HepG2 (cell line): ENCODE measurements around the gene TMEM252. TPM values are rescaled to one million over a fixed set of nuclear protein-coding genes. Genes with fewer than 3 reads are reported as not detected.

Experiments used
- ATAC-seq: fragments of 200-7000 bp; cut with Tn5 transposase; 3 replicates; pipeline ENCODE4 v1.9.1; 2020; ENCODE audit warnings: mild to moderate bottlenecking, moderate library complexity
- BruUV-seq: library from RNA; stranded (reverse); fragments of 400-500 nt; replicated peaks from 2 replicates; lab custom pipeline; 2021; lab: Mats Ljungman, UMichigan
- CTCF ChIA-PET: fragments of 300-600 bp; formaldehyde crosslinking; extraction: SDS; loops from one replicate; lab custom pipeline; 2021; ENCODE audit warnings: low total read pairs, inconsistent platforms, low intra/inter-chr PET ratio; lab: Yijun Ruan, JAX
- POLR2A ChIA-PET: fragments of 350-600 bp; sonication (Branson Sonifier 250); formaldehyde crosslinking; loops from one replicate; lab custom pipeline; 2020; ENCODE audit warnings: antibody characterized with exemption, inconsistent platforms; lab: Yijun Ruan, JAX
- DNase-seq: peaks from one replicate; pipeline ENCODE4 v3.0.0-alpha.2; 2015; ENCODE audit warnings: low spot score
- FAIRE-seq: peaks from 3 replicates; lab custom pipeline; 2011; peaks lifted over from hg19 to GRCh38; lab: Jason Lieb, UNC
- H2AFZ ChIP-seq: one replicate; pipeline ENCODE4 v1.6.1; 2011; ENCODE audit warnings: low read length, inconsistent platforms
- H3K27ac ChIP-seq: fragments of 300-600 bp; 3 replicates; pipeline ENCODE4 v1.8.0; 2011; ENCODE audit warnings: mixed run types, mild to moderate bottlenecking, mixed read lengths, low read length, inconsistent platforms; ENCODE audit not compliant: insufficient read depth; ENCODE audit errors: extremely low read length
- H3K27me3 ChIP-seq, 2 experiments: fragments of 200-600 bp in 1 of 2; 2 replicates in 1 of 2; 3 replicates in 1 of 2; pipeline versions ENCODE4 v1.6.0 to v1.8.0; 2011; ENCODE audit warnings: low read length in 2 of 2, mild to moderate bottlenecking in 2 of 2, moderate library complexity in 2 of 2, inconsistent platforms in 1 of 2; ENCODE audit not compliant: insufficient read depth in 2 of 2, control insufficient read depth in 1 of 2
- H3K36me3 ChIP-seq, 2 experiments: fragments of 200-600 bp in 1 of 2; replicated peaks in 1 of 2; 2 replicates in 1 of 2; 3 replicates in 1 of 2; pipeline versions ENCODE4 v1.5.1 to v1.8.0; 2011; ENCODE audit warnings: low read length in 2 of 2, inconsistent platforms in 1 of 2; ENCODE audit not compliant: insufficient read depth in 2 of 2, control insufficient read depth in 1 of 2
- H3K4me1 ChIP-seq: 2 replicates; pipeline ENCODE4 v1.5.1; 2012; ENCODE audit warnings: low read length, inconsistent platforms; ENCODE audit not compliant: insufficient read depth
- H3K4me2 ChIP-seq: 2 replicates; pipeline ENCODE4 v1.6.0; 2011; ENCODE audit warnings: low read depth, low read length, inconsistent platforms
- H3K4me3 ChIP-seq, 3 experiments: fragments of 200-600 bp in 1 of 3; sonication (generic), shearing (Covaris generic) in 1 of 3; replicated peaks in 1 of 3; 2 replicates each; pipeline ENCODE4 v1.5.1; 2011 to 2016; ENCODE audit warnings: low read length in 3 of 3, inconsistent platforms in 2 of 3, low read depth in 2 of 3, mild to moderate bottlenecking in 2 of 3, control low read depth in 1 of 3, mixed read lengths in 1 of 3; ENCODE audit not compliant: insufficient read depth in 1 of 3
- H3K79me2 ChIP-seq: one replicate; pipeline ENCODE4 v1.6.1; 2011; ENCODE audit warnings: low read length, inconsistent platforms; ENCODE audit not compliant: insufficient read depth
- H3K9ac ChIP-seq: 2 replicates; pipeline ENCODE4 v1.6.0; 2011; ENCODE audit warnings: mild to moderate bottlenecking, low read depth, low read length, inconsistent platforms; ENCODE audit not compliant: insufficient read depth
- H3K9me3 ChIP-seq: 2 replicates; pipeline ENCODE4 v1.5.1; 2012; ENCODE audit warnings: mild to moderate bottlenecking, low read length
- H4K20me1 ChIP-seq: 2 replicates; pipeline ENCODE4 v1.6.0; 2011; ENCODE audit warnings: inconsistent platforms, mild to moderate bottlenecking, low read length, moderate library complexity; ENCODE audit not compliant: insufficient read depth
- BCL6 ChIP-seq: IDR thresholded peaks from 2 replicates; pipeline ENCODE4 v1.6.1; 2016; ENCODE audit warnings: missing genetic modification reagents, missing compliant biosample characterization
- HMG20A ChIP-seq: IDR thresholded peaks from 2 replicates; pipeline ENCODE4 v1.6.1; 2016; ENCODE audit warnings: borderline replicate concordance
- HNF4A ChIP-seq: sonication (generic); formaldehyde crosslinking; IDR thresholded peaks from 2 replicates; pipeline ENCODE4 v1.4.0; 2020; ENCODE audit warnings: missing genetic modification reagents
- KDM3A ChIP-seq: IDR thresholded peaks from 2 replicates; pipeline ENCODE4 v1.6.1; 2018; ENCODE audit warnings: low read depth, missing compliant biosample characterization
- NONO ChIP-seq, 2 experiments: fragments of 450-650 bp in 1 of 2; sonication (generic) in 1 of 2; formaldehyde crosslinking in 1 of 2; IDR thresholded peaks in 1 of 2; conservative IDR thresholded peaks in 1 of 2; 2 replicates each; pipeline versions ENCODE4 v1.6.1 to v1.8.0; 2017 to 2022; ENCODE audit warnings: mild to moderate bottlenecking in 1 of 2, missing genetic modification reagents in 1 of 2, moderate library complexity in 1 of 2
- ZNF33A ChIP-seq: sonication (generic); formaldehyde crosslinking; IDR thresholded peaks from 2 replicates; pipeline ENCODE4 v1.5.1; 2020; ENCODE audit warnings: missing genetic modification reagents, mild to moderate bottlenecking, moderate library complexity, borderline replicate concordance
- ZNF644 ChIP-seq: IDR thresholded peaks from 2 replicates; pipeline ENCODE4 v1.6.1; 2016; ENCODE audit warnings: low read depth
- WGBS: methylation state at CpG from one replicate; pipeline ENCODE4 v1.1.6; 2017; ENCODE audit warnings: low lambda C conversion rate; 5-methylcytosine and 5-hydroxymethylcytosine counted together
- in situ Hi-C: cut with HindIII; loops from 2 replicates; pipeline ENCODE4 v1.10.0; 2017; ENCODE audit warnings: low pct_unique_long_range_greater_than_20kb; ENCODE audit not compliant: extremely low pct_ligation_motif_present
- intact Hi-C: fragments of 100-400 bp; cut with micrococcal nuclease; formaldehyde crosslinking; loops from one replicate; pipeline ENCODE4 v1.10.0; 2022; ENCODE audit not compliant: unreplicated experiment
- polyA plus RNA-seq, 8 experiments: library from polyadenylated mRNA; depleted of rRNA in 3 of 8; stranded (reverse) in 7 of 8; unstranded in 1 of 8; fragments of >200 nt; fragmentation: Illumina TruSeq in 4 of 8; extraction: Trizol in 4 of 8; gene quantifications; 2 replicates each; pipeline versions ENCODE4 v1.2.1 to v1.2.3, GENCODE V29; 2011 to 2016; ENCODE audit warnings: low read depth in 4 of 8, missing spikeins in 1 of 8, mixed read lengths in 1 of 8; ENCODE audit not compliant: insufficient read depth in 1 of 8
- total RNA-seq, 5 experiments: library from RNA; depleted of rRNA; stranded (reverse); fragments of >200 nt; fragmentation: Illumina TruSeq; extraction: Trizol; gene quantifications; 2 replicates each; pipeline ENCODE4 v1.2.3, GENCODE V29; 2016; ENCODE audit warnings: low read depth in 1 of 5
- TF ChIP-seq, protein P1 (sequence below): sonication (generic); formaldehyde crosslinking; IDR thresholded peaks from 2 replicates; pipeline ENCODE4 v1.4.0; 2020; ENCODE audit warnings: missing genetic modification reagents
- TF ChIP-seq, protein P2 (sequence below): sonication (generic); formaldehyde crosslinking; IDR thresholded peaks from 2 replicates; pipeline ENCODE4 v1.5.0; 2020; ENCODE audit warnings: missing genetic modification reagents

Gene TMEM252
- total and polyA plus RNA-seq, 2 of the 13 experiments (the other 11 are each of a cell fraction or from before 2014, with no cell fraction given), result not detected

DNA sequence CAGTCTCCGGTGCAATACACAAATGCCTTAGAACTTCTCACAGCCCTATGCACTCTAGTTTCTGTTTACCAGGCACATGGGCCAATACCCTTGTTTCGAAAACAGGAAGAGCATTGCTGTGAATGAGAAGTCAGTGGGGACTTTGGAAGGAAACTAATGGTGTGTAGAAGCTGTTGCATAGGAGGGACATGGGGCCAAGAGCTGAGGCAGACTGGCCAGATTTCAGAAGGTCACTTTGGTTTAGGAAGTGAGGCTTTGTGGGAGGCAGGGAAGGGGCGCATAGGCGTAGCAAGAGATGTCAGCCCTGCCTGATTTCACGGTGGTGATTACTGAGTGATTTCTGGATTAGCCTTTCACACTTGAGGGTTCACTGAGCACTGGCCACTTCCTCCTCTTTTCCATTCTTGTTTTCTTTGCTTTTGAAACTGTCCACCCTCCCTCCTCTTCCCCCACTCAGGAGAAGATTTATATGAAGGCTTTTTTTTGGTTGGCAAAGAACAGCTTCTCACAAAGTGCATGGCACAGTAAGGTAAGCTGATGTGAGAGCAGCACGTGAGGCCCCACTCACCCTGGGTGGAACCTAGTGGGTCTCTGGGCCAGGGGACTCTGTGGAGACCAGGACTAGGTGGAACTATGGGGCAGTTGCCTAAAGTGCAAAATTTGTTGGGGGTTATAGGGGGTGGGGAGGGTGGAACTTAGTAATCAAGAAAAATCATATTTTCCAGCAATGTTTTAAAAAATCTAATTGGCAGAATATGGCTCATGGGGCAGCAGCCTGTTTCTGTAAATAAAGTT, 6.1 kb upstream of the TMEM252 start:
- H3K79me2 ChIP-seq, result no peaks in the 10 kb centered on the region
- TF ChIP-seq ZNF33A (CRISPR knock-in tag) (no peak), BCL6 (CRISPR knock-in tag) (no peak), ZNF644 (0 out of 2 replicates have a peak, but pooled peaks have one; percentile 25), NONO (IDR thresholded peaks at IDR 0.05) (no peak), NONO (CRISPR knock-in tag; conservative IDR thresholded peaks at IDR 0.05) (no peak), KDM3A (CRISPR knock-in tag) (no peak), HNF4A (peak; percentile 21; the same call in 1 of the 2 replicates), HMG20A (CRISPR knock-in tag) (no peak)
- TF ChIP-seq, protein P1, sequence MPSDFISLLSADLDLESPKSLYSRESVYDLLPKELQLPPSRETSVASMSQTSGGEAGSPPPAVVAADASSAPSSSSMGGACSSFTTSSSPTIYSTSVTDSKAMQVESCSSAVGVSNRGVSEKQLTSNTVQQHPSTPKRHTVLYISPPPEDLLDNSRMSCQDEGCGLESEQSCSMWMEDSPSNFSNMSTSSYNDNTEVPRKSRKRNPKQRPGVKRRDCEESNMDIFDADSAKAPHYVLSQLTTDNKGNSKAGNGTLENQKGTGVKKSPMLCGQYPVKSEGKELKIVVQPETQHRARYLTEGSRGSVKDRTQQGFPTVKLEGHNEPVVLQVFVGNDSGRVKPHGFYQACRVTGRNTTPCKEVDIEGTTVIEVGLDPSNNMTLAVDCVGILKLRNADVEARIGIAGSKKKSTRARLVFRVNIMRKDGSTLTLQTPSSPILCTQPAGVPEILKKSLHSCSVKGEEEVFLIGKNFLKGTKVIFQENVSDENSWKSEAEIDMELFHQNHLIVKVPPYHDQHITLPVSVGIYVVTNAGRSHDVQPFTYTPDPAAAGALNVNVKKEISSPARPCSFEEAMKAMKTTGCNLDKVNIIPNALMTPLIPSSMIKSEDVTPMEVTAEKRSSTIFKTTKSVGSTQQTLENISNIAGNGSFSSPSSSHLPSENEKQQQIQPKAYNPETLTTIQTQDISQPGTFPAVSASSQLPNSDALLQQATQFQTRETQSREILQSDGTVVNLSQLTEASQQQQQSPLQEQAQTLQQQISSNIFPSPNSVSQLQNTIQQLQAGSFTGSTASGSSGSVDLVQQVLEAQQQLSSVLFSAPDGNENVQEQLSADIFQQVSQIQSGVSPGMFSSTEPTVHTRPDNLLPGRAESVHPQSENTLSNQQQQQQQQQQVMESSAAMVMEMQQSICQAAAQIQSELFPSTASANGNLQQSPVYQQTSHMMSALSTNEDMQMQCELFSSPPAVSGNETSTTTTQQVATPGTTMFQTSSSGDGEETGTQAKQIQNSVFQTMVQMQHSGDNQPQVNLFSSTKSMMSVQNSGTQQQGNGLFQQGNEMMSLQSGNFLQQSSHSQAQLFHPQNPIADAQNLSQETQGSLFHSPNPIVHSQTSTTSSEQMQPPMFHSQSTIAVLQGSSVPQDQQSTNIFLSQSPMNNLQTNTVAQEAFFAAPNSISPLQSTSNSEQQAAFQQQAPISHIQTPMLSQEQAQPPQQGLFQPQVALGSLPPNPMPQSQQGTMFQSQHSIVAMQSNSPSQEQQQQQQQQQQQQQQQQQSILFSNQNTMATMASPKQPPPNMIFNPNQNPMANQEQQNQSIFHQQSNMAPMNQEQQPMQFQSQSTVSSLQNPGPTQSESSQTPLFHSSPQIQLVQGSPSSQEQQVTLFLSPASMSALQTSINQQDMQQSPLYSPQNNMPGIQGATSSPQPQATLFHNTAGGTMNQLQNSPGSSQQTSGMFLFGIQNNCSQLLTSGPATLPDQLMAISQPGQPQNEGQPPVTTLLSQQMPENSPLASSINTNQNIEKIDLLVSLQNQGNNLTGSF, result no peak
- TF ChIP-seq, protein P2, sequence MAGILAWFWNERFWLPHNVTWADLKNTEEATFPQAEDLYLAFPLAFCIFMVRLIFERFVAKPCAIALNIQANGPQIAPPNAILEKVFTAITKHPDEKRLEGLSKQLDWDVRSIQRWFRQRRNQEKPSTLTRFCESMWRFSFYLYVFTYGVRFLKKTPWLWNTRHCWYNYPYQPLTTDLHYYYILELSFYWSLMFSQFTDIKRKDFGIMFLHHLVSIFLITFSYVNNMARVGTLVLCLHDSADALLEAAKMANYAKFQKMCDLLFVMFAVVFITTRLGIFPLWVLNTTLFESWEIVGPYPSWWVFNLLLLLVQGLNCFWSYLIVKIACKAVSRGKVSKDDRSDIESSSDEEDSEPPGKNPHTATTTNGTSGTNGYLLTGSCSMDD, result no peak
- peak overlapping the region in 1 of 3 experiments; percentile 5; a peak in 1 of 6 replicates for H3K4me3 ChIP-seq
- DNase-seq (peak; percentile 18), ATAC-seq (peak; percentile 90), FAIRE-seq (no peak)
- no peak overlapping the region for H3K27ac ChIP-seq
- ChIA-PET POLR2A (no interaction called here), CTCF (no interaction called here)
- H3K27me3 ChIP-seq, result no peaks in the 10 kb centered on the region; a peak in 1 of 5 replicates
- no TSS peak for BruUV-seq
- H3K4me2 ChIP-seq, result peak overlapping the region; percentile 40; the same call in 1 of the 2 replicates
- no peaks in the 10 kb centered on the region for H4K20me1 ChIP-seq
- in situ Hi-C loops, result no loop called here
- H3K4me1 ChIP-seq, result peaks cover 9% of the 10 kb centered on the region; the same call in 1 of the 2 replicates
- H2AFZ ChIP-seq, result no peak overlapping the region
- no peaks in the 10 kb centered on the region for H3K9me3 ChIP-seq
- intact Hi-C loops, result no loop called here
- H3K9ac ChIP-seq, result no peak overlapping the region
- no peaks in the 10 kb centered on the region for H3K36me3 ChIP-seq
- 6% methylated on average over 6 of the region's 6 CpGs for WGBS
